ELF-1 (cell line): ENCODE results near the gene TUB.

Experiments
- DNase-seq: peaks from one replicate; pipeline ENCODE4 v3.0.0-alpha.2; 2016; ENCODE audit warnings: low read depth, low spot score

TUB gene

DNA sequence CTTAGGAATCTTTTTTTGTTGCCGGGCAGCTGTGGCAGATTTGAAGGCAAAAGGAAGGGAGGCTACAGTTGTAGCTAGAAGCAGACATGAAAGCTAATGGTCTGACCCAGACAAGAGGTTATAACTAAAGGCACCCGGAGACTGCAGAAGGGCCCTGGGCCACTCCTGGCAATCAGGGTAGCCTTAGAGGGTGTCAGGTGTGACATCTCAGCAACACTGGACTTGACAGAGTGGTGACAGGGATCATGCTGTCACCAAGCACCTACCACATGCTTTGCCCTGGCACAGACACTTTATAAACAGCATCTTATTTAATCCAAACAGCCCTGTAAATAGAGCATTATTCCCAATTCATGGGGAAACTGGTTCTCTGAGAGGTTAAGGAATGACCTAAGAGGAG is 25.7 kb downstream of the TUB start:
- no peak for DNase-seq

- no peak for DNase-seq
Measured at GRCh38 chr11:8107642-8108041, 26.6 kb downstream of the TUB start.

GRCh38 chr11:8108421-8108820 is 27.4 kb downstream of the TUB start:
- DNase-seq: no peak

- DNase-seq: no peak
Measured at GRCh38 chr11:8109675-8110074, 28.7 kb downstream of the TUB start.

DNA sequence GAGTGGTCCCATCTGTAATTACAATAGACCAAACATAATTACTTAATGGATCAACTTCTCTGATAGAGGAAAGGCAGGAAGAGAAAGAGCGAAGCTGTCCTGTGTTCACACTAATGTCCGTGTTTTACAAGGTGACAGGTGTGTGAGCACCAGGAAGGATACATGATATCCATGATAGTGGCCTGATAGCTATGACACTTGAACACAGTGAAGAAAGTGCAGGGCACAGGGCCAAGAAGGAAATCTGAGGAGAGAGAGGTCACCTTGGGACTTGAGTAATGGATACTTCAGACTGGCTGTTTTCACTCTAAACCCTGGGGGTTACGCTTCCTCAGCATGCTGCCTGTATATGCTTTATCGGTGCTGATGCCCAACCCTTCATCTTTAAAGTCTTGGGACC is 29.4 kb downstream of the TUB start:
- no peak for DNase-seq

- no peak for DNase-seq
Measured at GRCh38 chr11:8111636-8112035, 30.6 kb downstream of the TUB start.

- no peak for DNase-seq
Measured at GRCh38 chr11:8122173-8122764, 41.3 kb downstream of the TUB start.

GRCh38 chr11:8126649-8127289 is 45.8 kb downstream of the TUB start:
- DNase-seq: no peak

- DNase-seq: no peak
Measured at GRCh38 chr11:8127447-8127846, 46.4 kb downstream of the TUB start.

DNA sequence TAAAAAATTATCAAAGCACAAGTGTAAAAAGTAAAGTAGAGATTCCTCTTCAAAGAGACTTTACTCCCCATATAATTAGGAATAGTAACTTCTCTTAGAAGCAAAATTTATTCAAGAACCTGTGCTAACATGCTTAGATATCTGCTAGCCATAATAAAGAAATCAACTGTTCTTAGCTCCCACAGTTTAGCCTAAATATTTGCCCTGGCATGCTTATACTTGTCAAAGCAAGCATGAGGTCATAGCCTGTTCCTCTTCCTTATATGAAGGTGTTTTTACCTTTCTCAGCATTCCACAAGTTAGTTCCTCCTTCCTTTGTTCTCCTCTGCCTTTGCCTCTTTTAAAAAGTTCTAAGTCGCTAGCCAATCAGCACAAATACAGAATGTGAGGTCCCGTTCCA is 57.5 kb downstream of the TUB start:
- no peak for DNase-seq

DNA sequence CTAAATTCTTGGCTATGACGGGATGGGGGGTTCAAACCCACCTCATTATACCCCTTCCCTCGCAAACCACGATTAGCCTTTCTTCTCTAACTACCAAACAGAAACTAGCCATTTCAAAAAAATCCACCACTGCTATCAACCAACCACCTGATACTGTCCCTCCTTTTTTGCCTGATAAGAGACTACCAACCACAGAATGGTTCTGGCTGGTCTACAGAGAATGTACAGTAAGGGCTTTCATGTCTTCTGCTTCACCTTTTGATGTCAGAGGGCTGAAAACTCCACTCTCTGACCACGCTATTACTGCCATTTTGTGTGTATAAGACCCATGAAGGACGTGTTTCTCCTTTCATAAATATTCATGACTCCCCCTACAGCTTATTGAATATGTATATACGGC is 68.7 kb downstream of the TUB start:
- no peak for DNase-seq
